GM18951 (cell line): ENCODE data around the gene CABP7.

Experiments
- POLR2A ChIP-seq: IDR thresholded peaks from 4 replicates; pipeline ENCODE4 v1.6.1; 2011; ENCODE audit warnings: mild to moderate bottlenecking; ENCODE audit not compliant: insufficient read length, insufficient read depth; ENCODE audit errors: extremely low read depth
- in situ Hi-C: fragments of 300-500 bp; cut with MboI; formaldehyde crosslinking; loops from one replicate; pipeline ENCODE4 v1.12.0; 2022; ENCODE audit warnings: low sequenced_read_pairs, mixed read lengths, inconsistent platforms; ENCODE audit not compliant: unreplicated experiment

The CABP7 gene

GRCh38 chr22:29706486-29706885 is 13.3 kb upstream of the CABP7 start:
- in situ Hi-C loops, result no loop called here
- TF ChIP-seq POLR2A, result no peak

DNA sequence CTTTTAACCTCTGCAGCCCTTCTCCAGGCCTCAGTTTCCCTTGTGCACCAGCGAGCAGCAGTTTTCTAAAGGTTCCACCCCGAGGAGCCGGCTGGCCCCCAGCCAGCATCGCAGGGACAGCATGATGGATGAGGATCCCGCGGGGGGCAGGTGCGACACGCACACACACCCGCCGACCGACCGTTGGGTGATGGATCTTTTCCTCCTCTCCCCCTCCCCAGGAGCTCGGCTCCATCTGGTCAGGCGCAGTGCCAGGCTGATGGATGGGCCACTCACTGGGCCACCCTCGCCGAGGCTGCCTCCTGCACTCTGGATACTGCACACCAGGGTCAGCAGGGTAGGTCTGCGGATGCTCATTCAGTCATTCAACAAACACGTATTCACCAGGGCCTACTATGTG is 12.8 kb upstream of the CABP7 start:
- in situ Hi-C loops, result no loop called here

DNA sequence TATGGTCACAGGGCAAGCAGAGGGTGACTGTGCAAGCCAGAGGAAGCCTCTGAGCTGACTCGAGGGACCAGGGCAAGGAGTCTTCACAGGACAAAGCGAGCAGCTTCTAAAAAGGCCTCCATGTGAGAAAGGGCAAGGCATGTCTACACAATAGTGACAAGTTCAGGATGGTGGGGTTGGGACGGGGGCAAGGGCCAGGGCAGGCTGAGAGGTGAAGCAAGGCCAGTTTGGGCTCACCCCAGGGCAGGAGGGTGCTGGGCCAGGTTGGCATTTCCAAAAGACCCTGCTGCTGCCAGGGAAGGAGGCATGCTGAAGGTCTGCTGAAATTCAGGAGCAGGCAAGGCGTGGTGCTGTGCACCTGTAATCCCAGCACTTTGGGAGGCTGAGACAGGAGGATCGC is 12.3 kb upstream of the CABP7 start:
- in situ Hi-C loops, result no loop called here

More for the DNA sequence above, 12.8 kb upstream of the CABP7 start:
- no peak for TF ChIP-seq POLR2A

DNA sequence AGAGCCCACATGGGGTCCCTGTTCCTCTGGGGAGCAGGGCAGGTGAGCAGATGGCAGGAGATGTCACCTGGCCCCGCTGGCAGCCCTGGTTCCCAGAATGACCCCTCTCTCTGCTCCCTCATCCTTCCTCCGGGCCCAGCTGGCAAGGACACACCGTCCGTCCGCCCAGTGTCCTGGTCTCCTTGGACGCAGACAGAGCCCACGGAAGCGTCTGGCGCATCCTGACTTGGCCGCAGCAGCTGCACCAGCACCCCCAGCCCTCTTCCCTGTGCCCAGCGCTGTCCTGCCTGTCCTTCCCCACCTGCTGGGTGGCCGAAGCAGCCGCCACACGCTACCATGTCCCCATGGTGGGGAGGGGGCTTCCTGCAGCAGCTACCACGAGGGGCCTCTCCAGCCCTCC is 9.6 kb upstream of the CABP7 start:
- TF ChIP-seq POLR2A, result no peak
- in situ Hi-C loops, result no loop called here

More for the DNA sequence above, 12.3 kb upstream of the CABP7 start:
- TF ChIP-seq POLR2A, result no peak

GRCh38 chr22:29710922-29711593 is 8.7 kb upstream of the CABP7 start:
- no peak for TF ChIP-seq POLR2A
- in situ Hi-C loops, result no loop called here

GRCh38 chr22:29712119-29712518 is 7.7 kb upstream of the CABP7 start:
- no peak for TF ChIP-seq POLR2A
- in situ Hi-C loops, result no loop called here

- in situ Hi-C loops, result no loop called here
- TF ChIP-seq POLR2A, result no peak
These were observed 6.6 kb upstream of the CABP7 start for GRCh38 chr22:29713156-29713727.

- no peak for TF ChIP-seq POLR2A
- in situ Hi-C loops, result no loop called here
These were observed 4.6 kb upstream of the CABP7 start for GRCh38 chr22:29715240-29715639.

- in situ Hi-C loops, result no loop called here
- no peak for TF ChIP-seq POLR2A
These were observed 4.1 kb upstream of the CABP7 start for GRCh38 chr22:29715705-29716104.

- in situ Hi-C loops, result no loop called here
These were observed 2.8 kb upstream of the CABP7 start for GRCh38 chr22:29716814-29717545.

DNA sequence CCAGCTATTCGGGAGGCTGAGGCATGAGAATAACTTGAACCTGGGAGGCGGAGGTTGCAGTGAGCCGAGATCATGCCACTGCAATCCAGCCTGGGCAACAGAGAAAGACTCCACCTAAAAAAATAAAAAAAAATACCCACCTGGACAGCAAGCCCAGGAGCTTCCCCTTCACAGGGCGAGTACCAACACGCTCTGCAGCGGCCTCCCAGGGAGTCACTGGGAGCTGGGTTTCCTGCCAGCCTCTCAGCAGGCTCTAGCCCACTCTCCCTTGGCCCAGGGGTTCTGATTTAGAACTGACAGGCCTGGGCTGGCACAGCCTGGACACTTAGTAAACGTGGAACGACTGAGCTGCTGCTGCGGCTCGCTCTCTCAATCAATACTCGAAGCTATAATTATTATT is 2.0 kb upstream of the CABP7 start:
- TF ChIP-seq POLR2A, result no peak
- in situ Hi-C loops, result no loop called here

More at GRCh38 chr22:29716814-29717545, 2.8 kb upstream of the CABP7 start:
- TF ChIP-seq POLR2A, result no peak

DNA sequence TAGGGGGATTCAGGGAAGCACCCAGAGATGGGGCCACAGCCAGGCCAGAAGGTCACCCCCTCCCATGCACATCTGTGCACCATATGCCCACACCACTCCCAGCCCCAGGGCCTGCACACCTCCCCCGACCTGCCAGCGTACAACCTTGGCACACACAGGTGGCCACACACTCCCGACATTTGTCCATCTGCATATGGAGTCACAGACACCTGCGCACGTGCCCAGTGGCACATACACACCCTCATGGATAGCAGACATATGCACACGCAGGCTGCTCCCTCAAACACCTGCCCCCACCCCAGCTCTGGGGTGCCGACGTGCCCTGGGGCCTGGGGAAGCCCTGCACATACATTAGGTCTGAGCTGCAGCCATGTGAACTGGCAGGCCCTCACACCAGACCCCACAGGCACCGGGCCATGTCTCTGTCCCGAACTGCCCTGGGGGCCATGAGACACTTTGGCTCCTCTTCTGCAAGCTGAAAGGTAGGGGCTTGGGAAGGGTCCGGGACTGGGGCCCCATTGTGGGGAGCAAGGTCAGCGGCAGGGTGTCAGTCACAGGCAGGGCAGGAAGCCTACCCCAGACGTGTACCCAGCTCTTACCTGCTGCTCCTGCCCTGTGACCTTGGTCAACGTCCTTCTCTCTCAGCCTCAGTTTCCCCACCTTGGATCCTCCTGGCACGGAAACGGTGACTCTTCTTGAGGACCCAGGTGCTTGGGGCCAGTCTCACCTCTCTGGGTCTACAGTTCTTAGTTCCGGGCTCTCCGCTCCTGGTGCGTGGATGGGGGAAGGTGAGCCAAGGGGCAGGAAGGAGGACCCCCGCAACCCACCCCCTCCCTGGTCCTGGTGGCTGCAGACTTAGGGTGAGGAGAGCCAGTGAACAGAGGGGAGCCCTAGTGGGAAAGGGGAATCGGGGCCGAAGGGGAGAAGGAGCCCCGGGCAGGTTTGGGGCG is 579 bp upstream of the CABP7 start:
- TF ChIP-seq POLR2A, result no peak

GRCh38 chr22:29720811-29721323 is 1.1 kb downstream of the CABP7 start:
- TF ChIP-seq POLR2A, result no peak
- in situ Hi-C loops, result no loop called here

More for the DNA sequence above, 579 bp upstream of the CABP7 start:
- in situ Hi-C loops, result no loop called here
